Embryonic facial prominence (tissue), 1 donor: Measurements from ENCODE around the gene SELENOI.
"Not testable (repeated sequence)": the region's sequence is repeated elsewhere in the genome, so short reads cannot be mapped to it uniquely, and the experiment has no call there.

ENCODE experiments used
- DNase-seq: peaks from one replicate; pipeline ENCODE4 v3.0.0-alpha.2; 2016; ENCODE audit errors: extremely low spot score

The SELENOI gene, protein sequence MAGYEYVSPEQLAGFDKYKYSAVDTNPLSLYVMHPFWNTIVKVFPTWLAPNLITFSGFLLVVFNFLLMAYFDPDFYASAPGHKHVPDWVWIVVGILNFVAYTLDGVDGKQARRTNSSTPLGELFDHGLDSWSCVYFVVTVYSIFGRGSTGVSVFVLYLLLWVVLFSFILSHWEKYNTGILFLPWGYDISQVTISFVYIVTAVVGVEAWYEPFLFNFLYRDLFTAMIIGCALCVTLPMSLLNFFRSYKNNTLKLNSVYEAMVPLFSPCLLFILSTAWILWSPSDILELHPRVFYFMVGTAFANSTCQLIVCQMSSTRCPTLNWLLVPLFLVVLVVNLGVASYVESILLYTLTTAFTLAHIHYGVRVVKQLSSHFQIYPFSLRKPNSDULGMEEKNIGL

DNA sequence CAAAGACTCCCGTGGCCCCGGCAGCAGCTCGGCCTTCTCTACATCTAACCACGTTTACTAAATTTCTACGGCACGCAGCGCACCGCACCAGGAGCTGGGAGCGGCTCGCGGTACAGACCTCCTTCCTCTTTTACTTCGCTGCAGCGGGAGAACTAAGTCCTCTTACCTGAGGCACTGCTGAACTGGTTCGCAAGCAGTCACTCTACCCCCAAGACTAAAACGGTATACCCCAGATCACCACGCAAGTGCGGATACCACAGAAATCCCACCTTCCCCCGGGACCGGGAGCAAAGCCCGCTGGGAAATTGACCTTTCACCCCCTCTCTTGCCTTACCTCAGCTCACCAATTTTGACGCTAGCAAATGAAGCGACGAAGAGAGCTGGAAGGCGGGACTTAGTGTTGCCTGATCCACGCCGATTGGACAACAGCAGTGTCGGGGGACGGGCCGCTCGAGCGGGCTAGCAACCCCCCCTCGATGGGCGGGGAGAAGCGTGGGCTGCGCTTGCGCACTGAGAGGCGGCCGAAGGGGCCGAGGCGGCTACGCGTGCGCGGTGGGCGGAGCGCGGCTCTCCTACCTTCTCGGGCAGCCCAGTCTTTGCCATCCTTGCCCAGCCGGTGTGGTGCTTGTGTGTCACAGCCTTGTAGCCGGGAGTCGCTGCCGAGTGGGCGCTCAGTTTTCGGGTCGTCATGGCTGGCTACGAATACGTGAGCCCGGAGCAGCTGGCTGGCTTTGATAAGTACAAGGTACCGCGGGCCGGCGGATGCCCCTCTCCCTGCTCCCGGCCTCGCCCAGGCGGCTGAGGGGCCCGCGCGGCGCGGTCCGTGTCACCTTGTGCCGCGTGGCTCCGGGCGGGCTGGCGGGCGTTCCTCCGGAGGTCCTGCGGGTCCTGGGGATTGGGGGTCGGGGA is at the start of gene SELENOI:
TSS of gene SELENOI (plus strand) at position 599 of the 909 bp plus-strand sequence. CDS start at position 689, 90 bp downstream.
- DNase-seq: peak; percentile 99

DNA sequence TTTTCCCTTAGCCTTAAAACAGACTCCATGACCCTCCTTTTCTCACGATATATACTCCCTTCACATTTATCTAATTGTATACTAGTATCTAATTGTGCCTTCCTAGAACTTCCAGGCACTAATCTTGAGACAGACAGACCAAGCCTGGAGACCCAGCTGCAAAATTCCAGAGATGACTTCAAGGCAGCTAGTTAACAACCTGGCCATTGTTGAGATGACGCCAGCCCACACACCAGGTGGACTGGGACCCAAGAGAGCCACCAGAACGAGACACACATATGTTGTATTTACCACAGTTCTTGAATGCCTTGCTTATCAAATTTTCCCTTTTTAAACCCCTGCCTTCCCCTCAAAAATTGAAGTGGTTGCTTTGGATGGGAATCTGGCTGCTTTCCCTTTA is 48.9 kb upstream of the SELENOI start:
- DNase-seq: no peak

DNA sequence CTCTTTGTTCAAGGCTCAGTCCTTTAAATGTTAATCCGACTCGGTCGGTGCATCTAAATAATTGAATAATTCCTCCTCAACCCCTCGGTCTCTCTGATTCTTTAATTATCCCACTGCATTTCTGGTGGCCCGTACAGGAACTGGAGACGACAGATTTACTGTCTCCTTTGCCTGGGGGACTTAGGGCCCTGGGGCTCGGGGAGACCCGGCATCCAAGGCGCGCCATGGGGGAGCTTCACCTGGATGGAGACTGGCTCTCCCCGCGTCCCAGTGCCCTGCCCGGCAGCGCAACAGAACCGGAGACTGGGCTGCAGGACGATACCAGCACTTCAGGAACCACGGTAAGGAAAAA is 47.7 kb upstream of the SELENOI start:
- no peak for DNase-seq

DNA sequence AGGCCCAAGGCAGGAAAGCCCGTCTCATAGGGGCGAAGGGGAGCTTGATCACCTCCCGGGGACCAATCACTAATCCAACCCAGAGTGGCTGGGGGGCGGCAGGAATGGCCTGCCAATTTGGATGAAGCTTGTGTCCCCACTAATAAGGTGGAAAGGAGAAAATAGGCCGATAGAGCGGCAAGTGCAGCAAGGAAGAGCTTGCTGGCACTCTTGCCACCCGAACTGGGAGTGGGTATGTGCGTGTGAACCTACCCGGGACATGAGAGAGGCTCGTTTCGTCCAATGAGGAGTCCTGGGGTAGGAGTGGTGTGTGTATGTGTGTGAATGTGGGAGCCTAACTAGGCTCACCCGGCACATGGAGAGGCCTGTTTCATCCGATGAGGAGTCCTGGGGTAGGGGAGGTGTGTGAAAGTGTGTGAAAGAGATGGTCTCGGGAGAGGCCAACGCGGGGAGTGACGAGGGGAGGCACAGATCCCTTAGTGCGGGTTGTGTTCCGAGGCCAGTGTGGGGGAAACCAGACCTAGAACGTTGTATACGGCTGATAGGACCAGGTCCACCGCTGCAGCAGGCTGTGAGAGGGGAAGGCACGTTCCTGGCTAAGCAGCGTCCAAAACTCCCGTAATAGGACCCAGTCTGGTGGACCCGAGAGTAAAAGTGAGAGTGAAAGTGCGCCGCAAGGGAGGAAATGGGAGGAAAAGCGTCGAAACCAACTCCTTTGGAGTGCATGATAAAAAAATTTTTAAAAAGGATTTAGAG is 47.1 kb upstream of the SELENOI start:
- peak; percentile 15 for DNase-seq

DNA sequence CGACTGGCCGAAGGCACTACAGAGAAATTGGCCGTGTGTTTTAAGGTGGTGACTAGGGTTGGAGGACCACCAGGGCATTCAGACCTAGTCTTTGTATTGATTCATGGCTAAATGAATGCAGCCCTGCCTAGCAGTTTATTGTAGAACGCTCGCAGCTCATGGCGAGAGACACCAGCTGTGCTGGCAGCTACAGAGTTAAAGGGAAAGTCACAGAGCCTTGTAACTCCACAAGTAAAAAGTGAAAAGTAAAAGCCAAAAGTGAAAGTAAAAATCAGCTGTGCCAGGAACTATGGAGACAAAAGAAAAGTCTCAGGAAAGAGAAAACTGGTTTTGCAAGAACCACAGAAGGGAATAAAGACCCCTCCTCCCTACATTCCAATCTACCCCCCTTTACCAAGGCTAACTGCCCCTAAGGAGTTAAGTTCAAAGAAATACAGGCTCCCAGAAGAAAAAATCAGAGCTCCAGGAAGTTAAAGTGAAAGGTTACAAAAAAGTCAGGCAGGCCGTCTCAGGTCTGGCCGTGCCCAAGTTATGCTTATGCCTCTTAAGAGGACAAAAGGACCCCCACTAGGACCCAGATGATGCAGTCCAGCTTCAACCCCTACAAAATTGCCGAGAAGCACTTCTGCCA is 46.4 kb upstream of the SELENOI start:
- peak; percentile 34 for DNase-seq

DNA sequence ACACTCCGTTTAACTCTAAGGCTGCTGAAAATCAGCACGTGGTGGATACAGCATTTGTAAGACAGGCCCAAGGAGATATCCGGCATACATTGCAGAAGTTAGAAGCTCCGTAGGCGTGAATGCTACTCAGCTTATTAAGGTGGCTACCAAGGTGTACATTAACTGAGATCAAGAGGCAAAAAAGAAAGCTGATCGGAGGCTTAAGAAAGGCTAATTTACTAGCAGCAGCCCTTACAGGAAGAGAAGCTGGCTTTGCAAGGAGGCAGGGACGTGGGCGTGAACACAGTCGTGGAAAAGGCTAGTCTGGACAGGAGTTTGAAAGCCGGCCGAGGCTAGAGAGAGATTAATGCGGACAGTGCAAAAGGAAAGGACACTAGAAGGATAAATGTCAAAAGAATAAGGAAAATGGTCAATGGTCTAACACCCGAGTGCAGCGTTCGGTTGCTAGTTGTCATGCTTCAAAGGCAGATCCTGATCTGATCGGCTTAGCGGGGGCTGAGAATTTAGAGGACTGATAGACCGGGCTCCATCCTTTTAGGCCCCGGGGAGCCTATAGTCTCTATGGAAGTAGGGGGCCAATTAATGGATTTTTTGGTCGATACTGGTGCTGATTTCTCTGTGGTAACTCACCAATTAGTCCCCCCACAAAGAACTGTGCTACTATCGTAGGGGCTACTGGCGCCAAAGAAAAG is 45.6 kb upstream of the SELENOI start:
- no peak for DNase-seq

DNA sequence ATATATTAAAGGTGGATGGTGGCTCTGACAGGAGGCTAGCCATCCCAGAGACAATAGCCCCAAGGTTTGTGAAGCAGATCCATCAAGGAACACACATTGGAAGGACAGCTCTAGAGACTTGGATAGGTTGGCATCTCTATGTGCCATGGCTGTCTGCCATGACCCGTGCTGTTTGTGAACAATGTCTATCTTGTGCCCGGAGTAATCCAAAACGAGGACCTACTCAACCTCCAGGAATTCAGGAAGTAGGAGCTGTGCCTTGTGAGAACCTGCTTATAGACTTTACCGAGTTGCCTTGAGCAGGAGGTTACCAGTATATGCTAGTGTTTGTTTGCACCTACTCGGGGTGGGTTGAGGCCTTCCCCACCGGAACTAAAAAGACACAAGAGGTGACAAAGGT is 43.1 kb upstream of the SELENOI start:
- no peak for DNase-seq

DNA sequence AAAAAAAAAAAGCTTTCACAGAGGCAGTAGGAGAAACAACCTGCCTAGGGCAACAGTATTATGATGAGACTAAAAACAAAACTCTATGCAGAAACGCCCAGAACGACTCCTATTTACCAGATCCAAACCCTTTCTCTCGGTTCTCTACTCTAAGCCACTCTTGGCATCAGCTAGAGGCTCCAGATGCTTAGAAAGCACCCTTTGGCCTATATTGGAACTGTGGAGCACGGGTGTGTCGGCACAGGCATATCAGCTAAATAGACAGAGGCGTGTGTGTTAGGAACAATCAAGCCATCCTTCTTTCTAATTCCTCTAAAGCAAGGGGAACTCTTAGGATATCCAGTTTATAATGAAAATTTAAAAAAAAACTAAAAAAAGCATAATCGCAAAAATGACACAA is 40.8 kb upstream of the SELENOI start:
- not testable (repeated sequence) for DNase-seq

DNA sequence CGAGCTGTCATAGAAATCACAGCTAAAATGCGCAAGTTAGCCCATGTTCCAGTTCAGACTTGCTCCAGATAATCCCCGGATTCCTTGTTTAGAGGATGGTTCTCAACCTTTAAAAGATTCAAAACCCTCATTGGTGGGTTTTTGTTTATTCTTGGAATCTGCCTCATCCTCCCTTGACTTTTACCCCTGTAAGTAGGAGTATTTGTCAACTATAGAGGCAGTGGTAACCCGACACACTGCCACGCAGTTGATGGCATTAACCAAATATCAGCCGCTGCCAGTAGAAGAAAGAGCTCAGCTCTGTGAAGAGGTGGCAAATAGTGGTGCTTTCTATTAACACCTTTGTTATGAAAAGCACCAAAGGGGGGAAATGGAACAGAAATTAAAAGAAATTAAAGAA is 40.4 kb upstream of the SELENOI start:
- DNase-seq: no peak

DNA sequence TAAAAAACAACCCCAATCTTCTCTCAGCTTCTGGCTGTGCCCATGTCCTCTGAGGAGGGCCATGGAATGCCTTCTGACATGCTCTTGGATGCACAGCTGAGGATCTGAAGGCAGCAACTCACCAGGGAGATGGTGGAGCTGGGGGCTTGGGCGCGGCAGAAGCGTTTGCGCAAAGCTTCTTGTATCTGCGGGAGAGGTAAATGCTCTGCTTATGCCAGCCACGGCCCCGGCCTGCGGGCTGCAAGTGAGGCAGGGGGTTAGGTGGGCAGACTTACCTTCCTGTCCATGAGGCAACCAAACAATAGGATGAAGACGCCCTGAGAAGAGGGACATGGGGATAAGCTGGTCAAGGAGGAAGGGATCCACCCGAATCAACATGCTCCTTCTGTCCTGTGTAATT is 36.0 kb upstream of the SELENOI start:
- DNase-seq: no peak

DNA sequence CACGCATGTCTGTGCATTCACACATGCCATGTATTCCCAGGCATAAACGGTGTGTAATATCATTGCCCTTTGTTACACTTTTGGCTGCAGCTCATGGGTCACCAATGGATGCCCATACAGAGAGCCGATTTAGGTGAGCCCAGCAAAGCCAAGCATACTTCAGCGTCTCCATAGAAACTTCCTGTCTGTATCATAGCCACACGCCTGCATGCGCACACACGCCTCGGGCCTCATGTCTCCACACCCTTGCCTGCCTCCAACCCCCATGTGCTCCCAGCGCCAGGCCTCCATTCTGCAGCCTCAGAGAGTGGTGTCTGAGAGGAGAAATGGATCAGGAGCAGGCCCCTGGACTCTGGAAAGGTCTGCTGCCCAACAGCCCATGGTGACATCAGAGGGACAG is 33.5 kb upstream of the SELENOI start:
- DNase-seq: no peak

DNA sequence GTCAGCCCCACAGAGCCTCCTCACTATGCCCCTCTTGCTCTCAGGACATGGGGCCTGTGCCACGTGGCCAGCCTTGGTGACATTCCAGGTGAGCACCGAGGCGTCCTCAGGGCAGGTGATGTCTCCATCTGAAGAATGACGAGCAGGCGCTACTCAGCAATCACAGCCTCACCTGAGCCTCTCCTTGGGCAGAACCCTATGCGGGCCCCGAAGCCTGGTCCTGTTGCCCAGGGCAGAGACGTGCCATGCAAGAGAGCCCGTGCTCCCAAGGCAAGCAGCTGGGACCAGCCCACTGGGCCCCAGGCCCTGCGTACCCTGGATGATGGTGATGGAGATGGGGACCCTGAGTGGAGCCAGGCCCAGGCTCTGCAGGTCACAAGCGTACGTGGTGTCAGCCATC is 32.5 kb upstream of the SELENOI start:
- DNase-seq: no peak

DNA sequence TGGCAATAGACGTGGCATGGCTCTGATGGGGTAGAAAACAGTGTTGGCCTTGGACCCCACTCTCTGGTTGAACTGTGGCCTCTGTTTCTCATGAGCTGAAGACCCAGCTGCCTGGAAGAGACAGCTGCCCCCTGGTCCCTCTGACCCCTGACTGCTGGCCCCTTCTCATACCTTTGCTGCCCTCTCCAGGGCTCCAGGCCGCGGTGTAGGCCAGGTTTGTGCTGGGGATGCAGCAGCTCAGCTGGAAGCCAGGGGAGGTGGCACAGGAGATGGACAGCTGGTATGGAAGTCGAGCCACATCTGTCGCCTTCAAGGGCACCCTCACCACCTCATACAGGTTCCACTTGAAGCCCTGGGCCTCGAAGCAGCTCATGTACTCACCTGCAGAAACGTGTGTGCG is 31.7 kb upstream of the SELENOI start:
- DNase-seq: no peak

DNA sequence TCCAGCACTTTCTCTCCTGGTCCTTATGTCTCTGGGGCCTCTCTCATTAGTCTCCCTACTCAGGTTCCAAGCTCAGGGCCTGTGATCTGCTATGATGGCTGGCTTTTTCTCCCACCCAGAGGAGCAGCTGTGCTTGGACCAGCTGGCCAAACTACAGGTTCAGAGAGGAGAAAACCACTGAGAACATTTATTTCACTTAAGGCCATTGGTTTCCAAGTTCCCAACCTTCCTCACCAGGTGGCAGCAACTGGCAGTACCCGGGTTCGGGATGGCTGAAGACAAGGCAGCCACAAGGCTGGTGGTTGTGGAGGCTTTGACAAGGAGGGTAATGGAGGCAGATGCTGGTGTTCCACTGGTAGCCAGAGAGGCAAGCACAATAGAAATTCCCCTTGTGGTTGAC is 29.9 kb upstream of the SELENOI start:
- DNase-seq: no peak

DNA sequence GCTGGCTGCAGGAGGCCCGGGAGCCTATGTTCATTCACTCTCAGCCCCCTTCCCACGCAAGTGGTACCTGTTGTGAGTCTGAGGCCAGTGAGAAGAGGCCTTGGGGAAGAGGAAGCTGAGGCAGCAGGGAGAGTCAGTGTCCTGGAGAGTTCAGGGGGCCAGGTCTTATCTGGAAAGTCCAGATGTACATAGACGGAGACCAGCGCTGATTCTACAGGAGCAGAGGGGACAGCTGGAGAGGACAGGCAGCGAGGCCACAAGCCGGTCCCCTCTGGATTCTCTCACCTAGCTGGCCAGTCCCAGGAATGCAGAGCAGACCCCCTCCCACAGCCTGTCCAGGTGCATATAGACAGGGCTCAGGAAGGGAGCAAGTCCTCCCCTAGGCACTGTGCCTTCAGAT is 29.1 kb upstream of the SELENOI start:
- no peak for DNase-seq

DNA sequence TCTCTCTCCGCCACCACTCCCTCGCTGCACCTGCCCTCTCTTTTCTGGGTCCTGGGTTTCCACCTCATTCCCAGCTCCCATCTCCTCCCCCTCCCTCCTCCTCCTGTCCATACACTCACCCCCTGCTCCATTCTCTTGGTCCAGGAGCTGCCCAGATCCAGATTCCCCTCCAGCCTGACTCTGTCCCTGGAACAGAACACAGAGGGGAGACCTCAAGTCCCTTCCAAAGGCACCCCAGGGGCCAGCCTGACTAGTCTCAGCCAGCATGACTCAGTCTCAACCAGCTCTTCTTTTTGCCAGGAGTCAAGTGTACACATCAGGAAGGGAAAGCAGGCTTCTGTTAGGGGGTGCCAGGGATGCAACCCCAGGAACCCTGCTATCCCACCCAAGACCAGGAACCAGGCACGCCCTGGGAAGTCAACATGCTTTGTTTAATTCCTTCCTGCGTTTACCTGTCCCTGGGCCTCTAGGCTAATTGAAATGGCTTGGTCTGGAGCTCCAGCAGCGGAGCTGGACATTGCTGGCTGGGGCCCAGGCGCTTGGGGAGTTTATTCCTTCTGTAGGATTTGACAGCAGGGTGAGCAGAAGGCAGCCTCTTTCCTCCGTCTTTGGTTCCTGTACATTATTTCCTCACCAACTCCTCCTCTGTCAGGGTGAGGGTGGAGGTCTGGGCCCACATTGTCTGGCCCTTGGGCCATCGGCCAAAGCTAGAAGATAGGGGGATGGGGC is 28.4 kb upstream of the SELENOI start:
- DNase-seq: no peak

DNA sequence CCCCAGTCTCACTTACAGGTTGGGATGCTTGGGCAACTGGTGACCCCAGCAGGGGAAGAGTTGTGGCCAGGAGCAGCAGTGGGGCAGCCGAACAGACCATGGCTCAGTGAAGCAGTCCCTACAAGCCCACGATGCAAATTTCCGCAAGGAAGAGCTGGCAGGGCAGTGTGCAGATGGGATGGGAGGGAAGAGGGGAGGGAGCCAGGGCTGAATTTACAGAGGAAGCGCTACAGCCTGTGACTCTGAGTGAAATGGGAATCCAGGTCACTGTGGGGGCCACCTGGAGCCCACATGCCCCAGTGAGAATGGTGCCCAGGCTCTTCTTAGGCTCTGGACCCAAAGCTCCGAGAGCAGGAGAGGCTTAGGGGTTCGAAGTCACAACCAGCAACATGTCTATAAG is 27.0 kb upstream of the SELENOI start:
- DNase-seq: no peak

DNA sequence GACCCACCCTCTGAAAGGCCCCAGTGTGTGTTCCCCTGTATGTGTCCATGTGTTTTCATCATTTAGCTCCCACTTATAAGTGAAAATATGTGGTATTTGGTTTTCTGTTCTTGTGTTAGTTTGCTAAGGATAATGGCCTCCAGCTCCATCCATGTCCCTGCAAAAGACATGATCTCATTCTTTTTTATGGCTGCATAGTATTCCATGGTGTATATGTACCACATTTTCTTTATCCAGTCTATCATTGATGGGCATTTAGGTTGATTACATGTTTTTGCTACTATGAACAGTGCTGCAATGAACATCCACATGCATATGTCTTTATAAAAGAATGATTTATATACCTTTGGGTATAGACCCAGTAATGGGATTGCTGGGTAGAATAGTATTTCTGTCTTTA is 21.5 kb upstream of the SELENOI start:
- DNase-seq: not testable (repeated sequence)

DNA sequence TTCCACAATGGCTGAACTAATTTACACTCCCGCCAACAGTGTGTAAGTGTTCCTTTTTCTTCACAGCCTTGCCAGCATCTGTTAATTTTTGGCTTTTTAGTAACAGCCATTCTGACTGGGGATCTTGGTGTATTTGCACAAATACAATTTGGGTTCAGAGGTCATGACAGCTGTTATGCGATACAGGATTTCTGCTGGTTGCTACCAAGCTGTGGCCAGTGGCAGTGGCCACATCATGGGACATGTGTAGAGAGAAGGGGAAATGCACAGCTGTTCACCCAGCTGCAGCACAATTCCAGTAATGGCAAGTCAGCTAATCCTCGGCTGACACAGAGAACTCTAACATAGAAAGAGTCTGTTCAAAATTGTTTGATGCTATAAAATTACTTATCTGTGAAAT is 21.0 kb upstream of the SELENOI start:
- no peak for DNase-seq

DNA sequence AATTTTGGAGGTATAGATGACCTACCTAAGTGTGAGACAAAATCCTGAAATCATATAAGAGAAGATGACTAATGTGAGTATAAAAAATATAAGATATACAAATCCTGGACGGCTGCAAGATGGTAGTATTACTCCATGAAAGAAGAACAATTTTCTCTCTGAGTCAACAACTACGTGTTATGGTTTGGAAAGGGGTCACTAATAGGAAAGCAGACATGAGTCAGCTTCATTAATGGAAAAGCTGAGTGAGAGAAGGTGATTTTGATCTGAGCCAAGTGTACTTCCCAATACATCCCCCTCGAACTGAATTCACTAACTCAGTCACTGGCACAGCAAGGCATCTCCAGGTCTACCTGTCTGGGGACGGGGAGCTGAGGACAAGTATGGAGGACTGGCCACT is 20.1 kb upstream of the SELENOI start:
- DNase-seq: no peak

DNA sequence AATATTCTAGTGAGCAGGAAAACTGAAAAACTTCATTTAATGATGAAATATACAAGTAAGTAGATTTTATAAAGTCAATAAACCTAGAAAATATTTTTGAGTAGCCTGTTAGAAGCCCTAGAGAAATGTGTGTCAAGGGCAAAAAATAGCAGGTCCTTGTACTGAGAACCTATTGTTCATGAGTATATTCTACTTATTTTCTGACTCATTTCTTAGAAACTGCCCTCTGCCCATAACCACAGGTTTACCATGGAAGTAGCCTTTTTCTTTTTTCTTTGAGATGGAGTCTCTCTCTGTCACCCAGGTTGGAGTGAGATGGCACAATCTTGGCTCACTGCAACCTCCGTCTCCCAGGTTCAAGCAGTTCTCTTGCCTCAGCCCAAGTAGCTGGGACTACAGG is 19.4 kb upstream of the SELENOI start:
- no peak for DNase-seq
